GM13976 (cell line): ENCODE measurements around the gene ASCC3.

ENCODE experiments used
- DNase-seq: peaks from one replicate; pipeline ENCODE4 v3.0.0; 2012; ENCODE audit warnings: low spot score
- in situ Hi-C: fragments of 300-500 bp; cut with MboI; formaldehyde crosslinking; loops from one replicate; pipeline ENCODE4 v1.12.0; 2022; ENCODE audit warnings: low sequenced_read_pairs, mixed read lengths, inconsistent platforms; ENCODE audit not compliant: unreplicated experiment
- TF ChIP-seq, protein P1 (sequence below): IDR thresholded peaks from 2 replicates; pipeline ENCODE4 v1.5.1; 2012; ENCODE audit warnings: borderline replicate concordance, mild to moderate bottlenecking; ENCODE audit not compliant: insufficient read depth; ENCODE audit errors: extremely low read depth, missing control alignments, control extremely low read depth

Gene ASCC3

DNA sequence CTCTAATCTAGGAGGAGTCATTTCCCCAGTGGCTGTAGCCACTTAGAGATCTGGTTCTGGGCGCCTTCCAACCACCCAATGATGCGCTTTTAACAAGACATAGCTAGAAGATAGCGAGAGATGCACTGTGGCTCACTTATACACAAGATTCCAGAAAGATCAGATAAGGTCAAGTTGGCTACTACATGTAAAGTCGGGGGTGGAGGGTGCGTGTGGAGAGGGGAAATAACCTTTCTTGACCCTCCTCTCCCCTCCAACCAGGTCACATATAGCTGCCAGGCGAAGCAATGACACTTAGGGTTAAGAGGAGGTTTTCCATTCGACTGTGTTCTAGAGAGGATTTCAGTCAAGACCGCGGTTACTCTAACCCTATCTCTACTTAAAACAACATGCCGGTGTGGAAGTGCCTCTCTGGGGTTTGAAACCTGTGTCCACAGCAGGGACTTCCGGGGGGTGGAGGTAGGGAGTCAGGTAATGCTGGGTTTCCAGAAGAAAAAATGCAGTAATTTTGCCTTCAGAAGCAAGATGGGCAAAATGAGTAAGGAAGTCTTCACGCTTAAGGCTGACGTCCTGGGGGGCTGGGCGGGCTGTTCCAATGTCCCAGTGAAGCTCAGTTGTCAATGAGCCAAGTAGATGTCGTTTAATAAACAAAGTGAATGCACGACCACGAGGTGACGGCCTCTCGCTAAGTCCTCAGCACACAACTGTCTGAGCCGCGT lies 414.6 kb downstream of the ASCC3 start:
- in situ Hi-C loops = loop anchor here (25.0 kb wide), 1 partner anchor 854 kb away; the partner anchor contains the start of gene PRDM13
- TF ChIP-seq, protein P1, sequence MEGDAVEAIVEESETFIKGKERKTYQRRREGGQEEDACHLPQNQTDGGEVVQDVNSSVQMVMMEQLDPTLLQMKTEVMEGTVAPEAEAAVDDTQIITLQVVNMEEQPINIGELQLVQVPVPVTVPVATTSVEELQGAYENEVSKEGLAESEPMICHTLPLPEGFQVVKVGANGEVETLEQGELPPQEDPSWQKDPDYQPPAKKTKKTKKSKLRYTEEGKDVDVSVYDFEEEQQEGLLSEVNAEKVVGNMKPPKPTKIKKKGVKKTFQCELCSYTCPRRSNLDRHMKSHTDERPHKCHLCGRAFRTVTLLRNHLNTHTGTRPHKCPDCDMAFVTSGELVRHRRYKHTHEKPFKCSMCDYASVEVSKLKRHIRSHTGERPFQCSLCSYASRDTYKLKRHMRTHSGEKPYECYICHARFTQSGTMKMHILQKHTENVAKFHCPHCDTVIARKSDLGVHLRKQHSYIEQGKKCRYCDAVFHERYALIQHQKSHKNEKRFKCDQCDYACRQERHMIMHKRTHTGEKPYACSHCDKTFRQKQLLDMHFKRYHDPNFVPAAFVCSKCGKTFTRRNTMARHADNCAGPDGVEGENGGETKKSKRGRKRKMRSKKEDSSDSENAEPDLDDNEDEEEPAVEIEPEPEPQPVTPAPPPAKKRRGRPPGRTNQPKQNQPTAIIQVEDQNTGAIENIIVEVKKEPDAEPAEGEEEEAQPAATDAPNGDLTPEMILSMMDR = no peak
- peak; percentile 24 for DNase-seq

DNA sequence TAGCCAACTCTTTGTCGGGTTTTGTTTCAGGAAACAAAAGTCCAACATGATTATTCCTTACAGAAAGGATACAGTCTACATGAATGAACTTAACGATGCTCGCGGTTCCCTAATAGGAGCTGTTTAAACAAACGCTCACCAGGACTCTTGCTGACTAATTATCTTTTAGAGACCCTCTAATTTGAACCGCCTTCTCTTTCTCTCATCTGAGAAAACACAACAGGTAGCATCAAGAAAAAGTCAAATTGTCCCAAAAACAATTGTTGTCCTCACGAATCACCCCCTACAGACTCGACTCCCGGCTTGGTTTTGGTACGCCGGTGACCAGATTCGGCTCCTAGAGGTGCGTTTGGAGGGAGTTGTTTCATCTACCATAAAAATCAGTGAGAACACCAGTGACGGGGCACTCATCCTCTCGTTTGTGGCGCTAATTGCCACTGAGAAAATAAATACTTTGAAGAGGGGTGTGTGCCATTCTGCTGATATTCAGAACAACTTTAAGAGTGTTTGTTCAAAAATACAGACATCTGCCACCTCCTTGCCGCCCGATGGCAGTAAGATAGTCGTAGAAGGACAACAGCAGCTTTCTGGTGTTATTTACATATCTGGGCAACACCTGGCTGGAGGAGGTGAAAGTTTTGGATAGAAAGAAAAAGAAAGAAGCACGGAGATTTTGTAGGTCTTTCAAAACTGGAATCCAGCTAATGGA lies 415.3 kb downstream of the ASCC3 start:
- peak; percentile 27 for DNase-seq
- TF ChIP-seq, protein P1 = no peak
- in situ Hi-C loops = loop anchor here (25.0 kb wide), 1 partner anchor 854 kb away; the partner anchor contains the start of gene PRDM13

DNA sequence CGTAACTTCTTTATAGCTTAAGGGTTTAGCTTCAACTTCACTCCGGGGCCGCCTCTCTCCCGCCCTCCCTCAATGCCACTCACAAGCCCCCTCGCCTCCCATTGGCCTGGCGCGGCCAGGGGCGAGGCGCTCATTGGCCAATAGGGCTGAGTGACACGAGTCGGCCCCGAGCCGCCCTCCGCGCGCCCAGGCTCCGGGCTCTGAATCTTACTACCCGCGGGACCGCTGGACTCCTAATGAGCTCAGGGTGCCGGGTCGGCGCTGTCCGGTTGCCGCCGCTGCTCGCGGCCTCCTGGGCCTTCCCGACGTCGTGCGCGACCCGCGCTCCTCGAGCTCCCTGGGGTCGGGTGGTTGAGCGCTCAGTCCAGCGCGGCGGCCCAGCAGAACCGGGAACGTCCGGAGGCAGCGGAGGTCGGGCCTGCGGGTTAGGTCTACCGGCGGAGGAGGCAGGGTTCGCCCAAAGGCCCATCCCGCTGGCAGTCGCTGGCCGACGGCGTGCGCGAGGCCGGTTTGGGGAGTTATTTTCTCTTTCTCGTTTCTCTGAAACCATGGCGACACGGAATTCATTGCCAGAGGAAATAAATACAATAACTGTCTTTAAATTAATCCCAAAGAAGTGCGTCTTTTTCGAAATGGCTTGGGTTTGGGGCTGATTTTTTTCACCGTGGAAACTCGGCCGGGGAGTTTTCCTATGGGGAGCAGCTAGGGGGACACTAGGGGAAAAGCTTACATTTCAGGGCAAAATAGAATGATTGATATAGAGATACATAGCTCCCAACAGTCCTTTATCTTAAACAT lies 416.0 kb downstream of the ASCC3 start, which contains the start of gene SIM1:
Gene SIM1 (minus strand): TSS at position 19 of the 798 bp plus-strand sequence. CDS start 1,453 bp downstream, outside the sequence.
- in situ Hi-C loops = loop anchor here (25.0 kb wide), 1 partner anchor 853 kb away; the partner anchor contains the start of gene PRDM13
- DNase-seq = peak; percentile 66

DNA sequence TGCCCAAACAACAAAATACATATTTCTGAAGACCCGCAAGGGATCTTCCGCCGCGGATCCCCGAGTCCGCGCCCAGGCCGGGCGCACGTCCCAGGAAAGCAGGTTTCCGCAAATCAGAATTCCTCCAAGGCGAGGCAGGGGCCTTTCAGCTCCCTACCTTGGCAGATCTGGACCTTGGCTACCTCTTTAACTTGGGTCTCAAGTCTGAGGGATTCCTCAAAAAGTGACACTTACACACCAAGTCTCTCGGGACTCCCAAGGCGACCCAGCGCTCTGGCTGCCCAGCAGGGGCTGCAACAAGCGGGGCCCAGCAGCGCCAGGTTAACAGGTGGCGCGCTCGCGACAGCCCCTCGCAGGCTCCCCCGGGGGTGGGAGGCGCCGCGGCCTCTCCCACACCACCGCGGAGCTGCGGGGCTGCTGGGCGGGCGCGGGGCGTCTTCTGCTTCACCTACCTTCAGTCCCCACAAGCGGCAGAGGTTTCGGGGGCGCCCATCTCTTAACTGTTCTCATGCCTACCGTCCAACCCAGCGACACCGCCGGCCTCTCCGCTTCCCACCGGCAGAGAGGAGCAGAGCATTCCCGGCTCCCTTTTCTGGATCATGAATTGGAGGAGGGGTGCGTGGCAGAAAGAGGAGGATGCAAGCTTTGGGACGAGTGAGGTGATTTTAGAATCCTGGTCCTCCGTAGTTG lies 416.8 kb downstream of the ASCC3 start:
- peak; percentile 36 for DNase-seq
- in situ Hi-C loops = loop anchor here (25.0 kb wide), 1 partner anchor 852 kb away; the partner anchor contains the start of gene PRDM13
- TF ChIP-seq, protein P1 = no peak

More for the DNA sequence above, 416.0 kb downstream of the ASCC3 start, which contains the start of gene SIM1:
- TF ChIP-seq, protein P1 = no peak

DNA sequence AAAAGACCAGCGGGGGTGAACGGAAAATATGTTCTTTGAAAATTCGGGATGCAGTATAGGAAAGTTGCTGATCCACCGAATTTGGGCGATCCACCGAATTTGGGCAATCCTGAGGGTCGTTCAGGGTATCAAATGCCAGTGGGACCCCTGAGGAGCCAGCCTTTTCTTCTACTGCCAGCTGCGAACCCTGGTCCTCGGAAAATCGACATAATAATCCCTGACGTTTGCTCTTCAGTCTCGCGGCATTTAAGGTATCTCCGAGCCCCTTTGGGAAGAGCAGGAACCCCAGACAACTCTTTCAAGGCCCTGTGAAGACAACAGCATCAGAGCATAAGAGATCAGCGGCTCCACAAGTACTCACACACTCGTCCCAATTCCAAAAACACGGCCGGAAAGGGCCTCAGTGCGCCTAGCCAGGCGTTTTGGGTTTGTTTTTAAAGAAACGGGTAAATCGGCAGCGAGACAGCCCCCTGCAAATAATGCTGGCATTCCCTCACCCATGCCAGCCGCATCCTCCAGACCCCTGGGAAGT lies 417.4 kb downstream of the ASCC3 start:
- DNase-seq = peak; percentile 21
- in situ Hi-C loops = loop anchor here (25.0 kb wide), 1 partner anchor 851 kb away; the partner anchor contains the start of gene PRDM13
- TF ChIP-seq, protein P1 = no peak
